ENCODE measurements around the gene BCL7C.
"Not testable (repeated sequence)": the region's sequence is repeated elsewhere in the genome, so short reads cannot be mapped to it uniquely, and the experiment has no call there.

Gene BCL7C

DNA sequence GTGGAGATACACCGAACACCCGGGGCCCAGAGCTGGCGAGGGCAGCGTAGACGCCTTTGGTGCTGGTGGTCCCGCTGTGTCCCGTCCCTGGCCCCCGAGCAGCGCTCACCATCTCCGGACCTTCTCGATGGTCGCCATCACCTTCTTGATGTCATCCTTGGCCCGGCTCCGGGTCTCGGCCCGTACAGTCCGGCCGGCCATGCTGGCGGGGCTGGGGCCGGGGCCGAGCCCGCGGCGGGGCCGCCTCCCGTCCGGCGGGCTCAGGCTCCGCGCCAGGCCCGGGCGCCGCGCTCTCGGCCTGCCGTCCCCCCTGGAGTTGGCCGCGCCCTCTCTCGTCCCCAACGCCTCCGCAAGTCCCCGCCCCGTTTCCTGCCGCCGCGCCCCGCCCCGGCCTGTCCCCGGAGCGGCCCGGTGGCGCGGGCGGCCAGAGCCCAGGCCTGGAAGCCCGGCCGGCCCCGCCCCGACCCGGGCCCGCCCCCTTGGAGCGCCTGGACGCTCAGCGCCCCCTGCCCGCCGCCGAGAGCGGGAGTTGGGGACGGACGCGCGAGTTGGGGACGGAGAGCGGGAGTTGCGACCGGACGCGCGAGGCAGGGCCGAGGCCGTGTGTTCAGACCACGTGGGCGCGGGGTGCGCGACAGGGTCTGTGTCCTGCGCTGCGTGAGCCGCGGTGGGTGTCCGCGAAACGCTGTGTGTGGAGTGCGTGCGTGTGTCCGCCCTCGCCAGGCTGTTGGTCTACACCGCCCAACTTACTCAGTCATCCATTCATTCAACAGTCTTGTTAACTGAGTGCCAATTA is at the start of gene BCL7C:
BCL7C (minus strand) TSS at position 334 of the 796 bp plus-strand sequence; CDS start at position 201, 133 bp downstream.
- peak; percentile 60 to 69 for DNase-seq (ENCODE audit: low read depth in 2 of 2)

DNA sequence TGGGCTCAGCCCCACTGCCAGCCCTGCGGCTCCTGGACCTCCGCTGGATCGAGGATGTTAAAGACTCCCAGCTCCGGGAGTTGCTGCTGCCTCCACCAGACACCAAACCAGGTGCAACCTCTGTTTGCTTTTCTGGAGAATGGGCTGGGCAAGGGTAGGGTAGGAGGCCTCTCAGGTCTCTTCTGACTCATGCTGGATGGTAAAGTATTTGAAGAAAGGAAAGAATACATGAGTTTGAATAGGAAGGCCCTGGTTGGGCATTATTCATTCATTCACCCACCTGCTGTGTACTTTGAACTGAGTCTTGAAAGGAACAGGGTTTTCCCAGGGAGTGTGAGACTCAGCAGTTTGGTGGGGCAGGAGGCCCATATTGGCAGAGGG is 48.5 kb upstream of the BCL7C start:
- DNase-seq (ENCODE audit: low read depth in 2 of 2): no peak

DNA sequence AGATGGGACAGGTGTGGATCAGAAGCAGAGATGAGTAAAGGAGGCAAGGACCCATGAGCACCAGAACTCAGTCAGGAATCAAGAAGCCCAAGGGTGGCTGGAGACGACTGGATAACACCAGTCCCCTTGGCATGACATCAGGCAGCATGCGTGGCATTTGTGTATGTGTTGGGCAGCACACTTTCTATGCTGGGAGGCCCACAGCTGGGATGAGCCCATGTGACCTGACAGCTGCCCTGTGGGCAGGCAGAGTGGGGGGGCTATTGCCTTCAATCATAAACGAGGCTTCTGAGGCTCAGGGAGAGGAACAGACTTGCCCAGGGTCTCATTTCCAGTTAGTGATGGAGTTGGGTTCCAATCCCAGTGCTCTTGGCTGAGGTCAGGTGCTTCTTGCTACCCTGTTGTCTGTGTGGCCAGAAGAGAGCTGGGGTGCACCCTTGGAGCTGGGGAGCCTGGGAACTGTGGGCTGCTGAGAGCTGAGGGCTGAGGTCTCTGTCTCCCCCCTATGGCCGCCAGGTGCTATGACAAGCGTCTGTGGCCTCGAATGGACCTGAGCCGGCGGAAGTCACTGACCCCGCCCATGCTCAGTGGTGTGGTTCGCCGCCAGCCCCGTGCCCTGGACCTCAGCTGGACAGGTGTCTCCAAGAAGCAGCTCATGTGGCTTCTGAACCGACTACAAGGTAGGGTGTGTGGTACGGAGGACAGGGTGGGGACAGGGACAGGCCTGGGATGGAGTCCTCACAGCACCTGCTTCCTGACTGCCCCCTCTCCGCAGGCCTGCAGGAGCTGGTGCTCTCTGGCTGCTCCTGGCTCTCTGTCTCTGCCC is 47.9 kb upstream of the BCL7C start:
- no peak for DNase-seq (ENCODE audit: low read depth in 2 of 2)

GRCh38 chr16:30939571-30939970 is 45.7 kb upstream of the BCL7C start:
- DNase-seq (ENCODE audit: low read depth in 2 of 2): not testable (repeated sequence)

GRCh38 chr16:30937692-30938091 is 43.8 kb upstream of the BCL7C start:
- DNase-seq (ENCODE audit: low read depth in 2 of 2): no peak

DNA sequence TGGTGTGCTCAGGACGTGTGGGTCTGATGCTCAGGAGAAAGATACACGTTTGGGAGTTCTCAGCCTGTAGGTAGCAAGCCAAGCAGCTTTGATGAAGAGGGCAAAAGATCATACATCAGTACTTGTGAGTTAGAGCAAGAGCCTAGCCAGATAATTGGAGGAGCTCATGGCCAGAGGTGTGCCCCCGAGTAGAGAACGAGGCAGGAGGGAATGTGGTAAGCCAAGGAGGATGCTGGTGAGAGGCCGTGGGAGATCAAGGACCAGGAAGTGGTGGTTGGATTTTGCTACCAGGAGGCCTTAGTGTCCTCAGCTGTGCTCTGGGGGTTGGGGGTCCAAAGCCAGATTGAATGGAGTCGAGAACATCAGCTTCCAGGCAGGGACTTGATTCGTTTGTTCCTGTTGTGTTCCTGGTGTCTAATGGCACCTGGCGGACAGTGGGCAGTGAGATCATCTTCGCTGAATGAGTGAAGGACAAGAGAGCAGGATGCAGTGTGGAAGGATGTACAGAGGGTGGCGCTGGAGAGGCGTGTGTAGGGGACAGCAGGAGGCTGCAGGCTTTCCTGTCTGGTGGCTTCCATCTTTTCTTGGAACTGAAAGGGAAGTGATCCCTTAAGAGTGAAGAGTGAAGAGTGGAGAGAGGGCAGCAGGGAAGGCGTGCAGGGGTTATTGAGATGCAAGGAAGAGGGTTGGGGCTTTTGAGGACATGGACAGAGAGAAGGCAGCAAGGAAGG is 41.1 kb upstream of the BCL7C start:
- DNase-seq (ENCODE audit: low read depth in 2 of 2): no peak

DNA sequence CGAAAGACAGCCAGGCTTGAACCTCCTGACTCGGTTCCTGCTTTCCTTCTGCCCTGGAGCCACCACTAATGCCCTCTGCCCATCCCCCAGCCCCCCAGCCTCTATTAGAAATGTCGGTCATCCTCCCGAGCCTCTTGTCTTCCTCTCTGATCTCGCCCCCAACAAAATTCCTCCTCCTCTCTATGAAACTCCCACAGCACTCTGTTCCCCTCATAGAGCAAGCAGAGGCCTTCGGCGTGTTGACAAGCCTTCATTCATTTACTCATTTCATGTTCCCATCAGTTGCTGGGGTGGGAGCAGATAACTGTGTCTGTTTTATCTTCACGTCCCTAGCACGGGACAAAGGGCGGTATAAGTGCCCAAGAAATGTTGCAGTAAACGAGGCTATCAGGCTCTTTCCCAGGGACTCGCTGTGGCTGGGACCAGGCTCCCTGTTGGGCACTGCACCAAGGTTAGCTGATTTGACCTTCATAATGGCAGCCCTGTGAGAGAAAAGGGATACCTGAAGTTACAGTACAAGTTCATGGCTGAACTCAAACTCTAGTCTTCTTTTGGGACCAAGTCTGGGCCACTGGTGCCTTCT is 37.3 kb upstream of the BCL7C start:
- DNase-seq (ENCODE audit: low read depth in 2 of 2): no peak

GRCh38 chr16:30930160-30930571 is 36.3 kb upstream of the BCL7C start:
- DNase-seq (ENCODE audit: low read depth in 2 of 2): no peak

DNA sequence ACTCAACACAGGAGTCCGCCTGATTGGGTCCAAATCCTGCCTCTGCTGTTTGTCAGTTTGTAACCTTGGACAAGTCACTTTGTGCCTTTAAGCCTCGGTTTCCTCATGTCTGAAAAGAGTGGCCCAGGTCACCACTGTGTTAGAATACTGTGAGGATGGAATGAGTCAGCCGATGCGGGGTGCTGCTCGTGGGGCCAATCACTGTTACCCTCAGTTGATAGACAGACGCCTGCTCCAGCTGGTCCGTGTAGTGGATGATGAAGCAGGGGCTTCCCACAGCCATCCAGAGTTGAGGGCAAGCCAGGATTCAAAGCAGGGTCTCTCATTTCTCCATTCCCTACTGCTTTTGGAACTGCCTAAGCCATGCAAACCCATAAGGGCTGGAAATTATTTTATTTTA is 35.3 kb upstream of the BCL7C start:
- no peak for DNase-seq (ENCODE audit: low read depth in 2 of 2)

GRCh38 chr16:30928390-30928789 is 34.5 kb upstream of the BCL7C start:
- DNase-seq (ENCODE audit: low read depth in 2 of 2): no peak

DNA sequence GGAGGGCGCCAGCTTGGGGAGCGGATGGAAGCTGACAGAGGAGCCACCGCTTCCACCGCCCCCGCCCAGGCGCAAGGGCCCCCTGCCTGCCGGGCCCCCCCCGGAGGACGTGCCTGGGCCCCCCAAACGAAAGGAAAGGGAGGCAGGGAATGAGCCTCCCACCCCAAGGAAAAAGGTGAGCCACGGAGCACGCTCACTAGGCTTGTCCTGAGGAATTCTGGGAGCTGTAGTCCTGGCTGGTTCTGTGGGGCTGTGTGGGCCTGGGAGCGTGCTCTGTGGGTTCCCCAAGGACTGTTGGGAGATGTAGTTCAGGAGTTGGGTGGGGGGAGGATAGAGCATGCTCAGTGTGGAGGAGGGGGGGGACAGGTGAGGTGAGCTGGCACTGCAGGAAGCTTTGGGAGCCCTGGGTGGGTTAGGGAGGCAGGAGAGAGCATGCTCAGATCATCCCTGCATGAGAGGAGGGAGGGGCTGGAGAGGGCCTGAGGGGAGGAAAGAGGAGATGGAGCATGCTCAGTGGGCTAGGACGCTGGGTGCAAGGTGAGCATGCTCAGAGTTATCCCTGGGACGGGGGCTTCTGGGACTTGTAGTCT is 34.0 kb upstream of the BCL7C start:
- DNase-seq (ENCODE audit: low read depth in 2 of 2): no peak

- no peak for DNase-seq (ENCODE audit: low read depth in 2 of 2)
Measured at GRCh38 chr16:30926937-30927788, 33.3 kb upstream of the BCL7C start.

GRCh38 chr16:30925995-30926811 is 32.3 kb upstream of the BCL7C start:
- DNase-seq (ENCODE audit: low read depth in 2 of 2): no peak

DNA sequence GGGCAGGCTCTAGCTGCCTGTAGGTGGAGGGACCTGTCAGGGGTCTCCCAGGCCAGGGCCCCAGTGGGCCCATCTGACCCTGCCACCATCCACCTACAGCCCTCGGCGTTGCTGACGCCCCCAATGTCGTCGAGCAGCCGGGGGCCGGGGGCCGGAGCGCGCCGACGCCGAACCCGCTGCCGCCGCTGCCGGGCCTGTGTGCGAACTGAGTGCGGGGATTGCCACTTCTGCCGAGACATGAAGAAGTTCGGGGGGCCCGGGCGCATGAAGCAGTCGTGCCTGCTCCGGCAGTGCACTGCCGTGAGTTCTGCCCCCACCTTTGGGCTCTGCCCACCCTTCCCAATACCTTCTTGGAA is 31.7 kb upstream of the BCL7C start:
- DNase-seq (ENCODE audit: low read depth in 2 of 2): no peak

DNA sequence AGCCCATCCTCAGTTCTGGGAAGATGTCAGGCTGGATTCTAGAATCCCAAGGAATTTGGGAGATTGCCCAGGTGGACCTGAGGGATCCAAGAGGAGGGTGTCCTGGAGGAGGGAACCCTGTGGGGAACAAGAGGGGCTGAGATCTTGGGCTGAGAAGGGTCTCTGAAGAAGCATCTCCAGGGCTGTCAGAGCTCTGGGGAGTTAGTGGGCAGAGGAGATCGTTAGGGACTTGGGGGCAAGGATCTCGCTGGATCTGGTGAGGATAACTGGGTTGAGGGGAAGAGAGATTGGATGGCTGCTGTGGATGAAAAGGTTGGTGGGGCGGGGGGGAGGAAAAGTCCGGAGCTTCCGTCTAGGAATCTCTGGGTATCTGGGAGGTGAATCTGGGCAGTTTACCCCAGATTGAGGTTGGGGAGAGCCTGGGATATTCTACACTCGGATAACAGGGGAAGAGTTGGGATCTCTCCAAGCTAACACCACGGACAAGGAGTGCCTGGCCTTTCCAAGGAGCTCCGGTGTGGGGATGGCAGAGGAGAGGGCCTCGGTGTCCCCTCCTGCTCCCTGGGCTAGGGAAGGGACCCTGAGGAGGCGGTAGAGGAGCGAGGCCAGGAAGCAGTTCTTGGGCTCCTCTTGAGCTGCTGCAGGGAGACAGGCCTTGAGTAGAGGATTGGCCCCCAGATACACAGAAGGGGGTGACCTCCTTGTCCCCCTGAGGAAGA is 31.2 kb upstream of the BCL7C start:
- no peak for DNase-seq (ENCODE audit: low read depth in 2 of 2)

- no peak for DNase-seq (ENCODE audit: low read depth in 2 of 2)
Measured at GRCh38 chr16:30924076-30924912, 30.4 kb upstream of the BCL7C start.

- no peak for DNase-seq (ENCODE audit: low read depth in 2 of 2)
Measured at GRCh38 chr16:30923554-30924075, 29.7 kb upstream of the BCL7C start, which contains the start of gene FBXL19. TSS of gene FBXL19 (plus strand) at chr16:30923572. CDS start at chr16:30925755, 2,183 bp downstream.
